Activated gamma-delta T cell treated with Interleukin-2 at 50 U/mL for 16 hours (primary cell): ENCODE data around the gene DKC1.
A peak's percentile ranks its signal among the peaks of the same experiment; 100 is the strongest.

ENCODE experiments used
- DNase-seq: peaks from one replicate; pipeline ENCODE4 v3.0.0-alpha.2; 2020

The DKC1 gene

GRCh38 chrX:154738011-154738738, 24.5 kb upstream of the DKC1 start:
- peak; percentile 30 for DNase-seq

DNA sequence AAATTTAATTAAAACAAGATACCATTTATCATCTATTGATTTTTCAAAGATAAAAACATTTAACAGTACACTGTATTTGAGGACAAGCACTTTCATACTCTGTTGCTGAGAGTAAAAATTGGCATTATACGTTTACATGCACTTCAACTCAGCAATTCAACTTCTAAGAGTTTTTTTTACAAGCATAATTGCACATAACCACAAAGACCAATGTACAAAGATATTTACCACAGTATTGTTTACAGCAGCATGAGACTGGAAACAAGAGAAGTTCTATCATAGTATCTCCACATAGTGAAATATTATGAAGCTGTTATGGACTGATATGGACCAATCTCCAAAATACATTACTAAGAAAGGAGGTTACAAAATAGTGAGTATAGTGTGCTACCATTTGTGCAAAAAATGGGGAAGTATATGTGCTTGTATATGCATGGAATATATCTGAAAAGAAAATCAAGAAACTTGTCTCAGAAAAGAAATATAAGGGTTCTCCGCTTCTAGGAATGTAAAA, 22.7 kb upstream of the DKC1 start:
- no peak for DNase-seq

DNA sequence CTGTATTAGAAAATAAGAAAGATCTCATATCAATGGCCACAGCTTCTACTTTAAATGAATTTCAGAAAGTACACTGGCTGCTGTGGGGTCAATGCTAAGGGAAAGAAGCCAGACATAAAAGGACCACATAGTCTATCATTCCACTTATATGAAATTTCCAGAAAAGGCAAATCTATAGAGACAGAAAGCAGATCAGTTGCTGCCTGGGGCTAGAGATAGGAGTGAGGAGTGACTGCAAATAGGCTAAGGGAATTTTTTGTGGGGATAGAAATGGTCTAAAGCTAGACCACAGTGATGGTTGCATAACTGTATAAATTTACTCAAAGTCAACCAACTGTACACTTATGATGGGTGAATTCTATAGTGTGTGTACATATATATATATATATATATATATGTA, 20.1 kb upstream of the DKC1 start:
- no peak for DNase-seq

GRCh38 chrX:154748712-154749339, 13.8 kb upstream of the DKC1 start:
- peak; percentile 24 for DNase-seq

- no peak for DNase-seq
Observed at GRCh38 chrX:154749856-154750255, 12.8 kb upstream of the DKC1 start.

DNA sequence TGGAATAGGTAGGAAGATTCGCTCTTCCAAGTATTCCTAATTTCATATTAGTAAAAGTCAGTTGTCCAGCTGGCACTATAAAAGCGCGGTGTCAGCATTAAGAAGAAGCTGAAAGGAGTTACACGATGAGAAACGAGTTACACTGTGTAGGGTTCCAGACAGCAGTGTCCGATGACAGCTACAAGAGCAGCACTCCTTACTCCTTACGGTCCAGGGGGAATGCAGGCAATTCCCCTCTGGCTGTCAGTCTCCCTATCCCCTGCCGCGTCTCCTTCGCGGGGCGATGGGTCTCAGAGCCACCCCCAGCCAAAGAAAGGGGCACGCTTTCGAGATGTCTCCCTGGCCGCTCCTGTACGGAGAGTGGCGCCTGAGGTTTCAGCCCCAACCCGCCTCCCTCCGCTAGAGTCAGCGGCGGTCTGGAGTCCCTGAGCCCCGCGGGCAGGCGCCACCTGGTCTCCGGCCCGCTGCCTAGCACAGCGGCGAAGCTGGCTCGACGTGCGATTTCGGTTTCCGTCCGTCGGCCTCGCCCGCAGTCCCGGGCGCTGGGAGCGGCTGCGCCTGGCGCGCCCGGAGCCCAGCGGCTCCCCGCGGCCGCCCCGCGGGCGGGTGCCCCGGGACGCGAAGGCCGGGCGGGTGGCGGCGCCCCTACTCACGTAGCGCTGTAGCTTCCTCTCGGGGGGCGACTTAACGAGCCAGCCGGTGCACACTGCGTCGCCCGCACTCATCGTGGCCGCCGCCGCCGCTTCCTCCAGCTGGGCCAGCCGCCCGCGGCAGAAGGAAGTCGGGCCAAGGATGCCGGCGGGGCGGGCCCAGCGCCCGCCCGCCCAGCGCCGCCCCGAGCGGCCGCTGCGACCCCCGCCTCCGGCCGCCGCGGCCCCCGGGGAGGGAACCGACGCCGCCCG, 12.1 kb upstream of the DKC1 start, which contains the start of gene GAB3:
GAB3 (minus strand) TSS at position 777 of the 902 bp plus-strand sequence; CDS start at position 725, 52 bp downstream.
- peak; percentile 36 for DNase-seq

- DNase-seq = no peak
Observed at GRCh38 chrX:154751203-154751668, 11.4 kb upstream of the DKC1 start.

DNA sequence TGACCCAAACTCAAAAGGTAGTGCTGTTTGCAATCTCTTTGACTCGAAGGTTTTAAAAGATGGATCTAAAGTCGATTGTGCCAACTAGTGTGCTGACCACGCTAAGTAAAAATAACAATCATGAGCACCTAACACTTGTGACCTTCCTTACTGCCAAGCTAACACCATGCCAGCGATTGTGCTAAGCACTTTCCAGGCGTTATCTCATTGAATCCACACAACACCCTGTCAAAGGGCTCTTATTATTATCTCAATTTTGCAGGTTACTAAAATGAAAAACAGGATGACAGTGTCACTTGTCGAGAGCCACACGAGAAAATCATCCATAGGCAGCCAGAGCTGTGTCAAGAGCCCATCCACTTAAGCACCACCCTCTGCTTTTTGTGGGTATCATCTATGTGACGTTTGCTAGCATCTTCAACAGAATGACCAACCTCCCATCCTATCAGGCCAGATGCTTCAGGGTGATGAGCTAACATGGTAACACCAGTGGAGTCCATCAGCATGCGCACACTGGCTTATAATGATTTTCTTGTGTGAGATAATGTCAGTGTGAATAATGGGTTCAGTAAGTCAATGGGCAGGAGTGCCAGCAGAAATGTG, 10.9 kb upstream of the DKC1 start:
- no peak for DNase-seq

GRCh38 chrX:154758696-154759095, 4.0 kb upstream of the DKC1 start:
- no peak for DNase-seq

DNA sequence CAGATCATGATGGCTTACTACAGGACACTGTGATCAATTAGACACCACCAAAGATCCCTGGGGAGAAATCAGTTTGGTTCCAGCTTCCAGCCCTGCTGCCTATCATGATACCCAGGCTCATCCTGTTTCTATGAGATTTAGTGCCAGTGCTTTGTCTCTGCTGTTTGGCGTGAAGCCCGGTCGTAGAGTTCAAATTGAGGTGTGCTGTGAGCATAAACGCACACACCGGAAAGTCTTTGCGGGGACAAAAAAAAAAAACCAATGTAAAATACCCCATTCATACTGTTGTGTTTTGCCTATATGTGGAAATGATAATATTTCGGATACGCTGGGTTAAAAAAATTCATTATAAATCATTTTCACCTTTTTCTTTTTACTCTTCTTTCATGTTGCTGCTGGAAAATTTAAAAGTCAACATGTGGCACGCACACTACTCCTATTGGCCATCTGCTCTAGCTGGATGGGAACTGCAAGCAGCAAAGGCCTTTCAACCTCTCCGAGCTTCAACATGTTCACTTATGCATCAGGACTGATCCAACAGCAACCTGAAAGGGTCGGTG, 607 bp upstream of the DKC1 start:
- DNase-seq = no peak

- no peak for DNase-seq
Observed at GRCh38 chrX:154774622-154775021, 12.0 kb downstream of the DKC1 start.

DNA sequence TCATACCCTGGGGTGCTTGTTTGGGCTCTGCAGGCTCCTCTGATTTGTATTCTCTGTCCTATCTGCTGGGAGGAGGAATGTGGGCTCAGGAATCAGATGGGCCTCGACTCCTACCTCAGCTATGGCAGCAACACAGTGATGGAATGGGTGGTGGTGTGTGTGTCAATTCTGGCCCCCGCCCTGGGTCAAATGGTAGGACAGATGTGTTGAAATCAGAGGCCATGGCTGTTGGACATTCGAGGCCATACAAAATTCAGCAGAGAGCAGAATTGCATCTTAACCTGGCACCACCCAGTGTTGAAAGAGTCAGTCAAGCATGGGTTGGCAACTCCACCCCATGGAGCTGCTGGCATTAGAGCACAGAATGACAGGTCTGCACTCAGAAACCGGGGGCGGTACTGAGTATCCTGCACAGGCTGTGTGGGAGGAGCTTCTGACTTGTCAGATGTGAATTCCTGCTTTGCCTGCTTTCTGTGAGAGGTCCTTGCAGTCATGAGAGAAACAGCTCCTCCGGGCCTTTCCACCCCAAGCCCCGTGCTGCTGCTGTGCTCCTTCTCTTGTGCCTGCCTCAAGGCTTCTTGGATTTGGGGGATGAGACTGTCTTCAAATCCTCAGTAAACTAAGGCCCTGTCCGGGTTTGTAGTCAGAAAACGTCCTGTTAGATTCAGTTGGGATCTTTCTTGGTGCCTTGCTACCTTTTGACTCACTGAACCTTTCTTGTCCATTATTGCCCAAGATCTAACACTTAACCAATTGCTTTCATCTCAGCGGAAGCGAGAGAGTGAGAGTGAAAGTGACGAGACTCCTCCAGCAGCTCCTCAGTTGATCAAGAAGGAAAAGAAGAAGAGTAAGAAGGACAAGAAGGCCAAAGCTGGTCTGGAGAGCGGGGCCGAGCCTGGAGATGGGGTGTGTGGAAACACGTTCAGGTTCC, 13.0 kb downstream of the DKC1 start:
- DNase-seq = no peak

DNA sequence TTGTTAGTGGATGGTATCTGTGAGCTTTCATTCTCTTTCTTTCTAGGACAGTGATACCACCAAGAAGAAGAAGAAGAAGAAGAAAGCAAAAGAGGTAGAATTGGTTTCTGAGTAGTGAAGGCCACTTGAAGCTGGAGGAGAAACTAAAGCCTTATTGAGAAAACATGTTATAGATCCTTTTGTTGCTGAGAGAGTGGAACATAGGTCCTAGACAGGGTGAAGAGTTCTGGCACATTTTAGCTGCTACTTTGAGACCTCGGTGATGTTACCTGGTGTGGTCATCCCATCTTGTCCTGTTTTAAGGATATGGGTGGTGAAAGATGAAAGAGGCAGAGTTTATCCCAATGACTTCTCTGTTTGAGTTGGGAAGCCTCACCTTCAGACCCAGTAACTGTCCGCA, 14.1 kb downstream of the DKC1 start:
- DNase-seq = no peak

GRCh38 chrX:154779261-154779660, 16.6 kb downstream of the DKC1 start:
- no peak for DNase-seq

- DNase-seq = no peak
Observed at GRCh38 chrX:154780968-154781367, 18.3 kb downstream of the DKC1 start.

DNA sequence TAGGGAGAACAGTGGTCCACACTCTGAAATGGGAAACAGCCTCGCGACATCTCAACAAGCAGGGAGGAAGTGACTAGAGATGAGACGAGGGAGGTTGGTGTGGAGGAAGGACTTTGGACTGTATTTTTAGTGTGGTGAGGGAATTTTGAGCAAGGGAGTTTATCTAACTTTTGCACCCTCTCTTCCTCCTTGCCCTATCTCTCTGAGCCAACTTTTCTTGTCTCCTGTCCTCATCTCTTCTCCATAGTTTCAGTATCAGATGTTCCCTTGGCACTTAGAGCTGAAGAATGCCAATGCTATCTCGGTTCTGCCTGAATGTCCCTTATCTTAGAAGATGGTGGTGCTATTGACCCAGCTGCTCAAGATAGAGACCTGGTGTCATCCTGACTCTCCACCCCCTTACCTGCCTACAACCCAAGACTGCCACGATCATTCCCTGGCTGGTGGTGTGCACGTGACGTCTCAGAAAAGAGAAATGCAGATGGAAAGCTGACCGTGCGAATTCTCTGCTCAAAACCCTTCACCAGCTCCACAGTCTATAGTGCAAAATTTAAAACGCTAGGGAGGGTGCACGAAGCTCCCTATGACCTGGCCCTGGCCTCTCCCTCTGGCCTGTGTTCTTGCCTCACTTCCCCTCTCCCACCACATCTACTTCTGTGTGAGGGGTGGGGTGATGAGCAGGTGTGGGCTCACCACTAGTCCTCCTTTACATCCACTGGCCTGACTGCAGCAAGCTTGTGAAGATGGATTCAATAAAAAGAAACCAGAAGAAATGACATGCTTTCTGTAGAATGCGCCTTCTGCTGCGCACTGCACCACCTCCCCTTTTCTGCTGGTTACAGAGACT, 21.7 kb downstream of the DKC1 start:
- DNase-seq = no peak

DNA sequence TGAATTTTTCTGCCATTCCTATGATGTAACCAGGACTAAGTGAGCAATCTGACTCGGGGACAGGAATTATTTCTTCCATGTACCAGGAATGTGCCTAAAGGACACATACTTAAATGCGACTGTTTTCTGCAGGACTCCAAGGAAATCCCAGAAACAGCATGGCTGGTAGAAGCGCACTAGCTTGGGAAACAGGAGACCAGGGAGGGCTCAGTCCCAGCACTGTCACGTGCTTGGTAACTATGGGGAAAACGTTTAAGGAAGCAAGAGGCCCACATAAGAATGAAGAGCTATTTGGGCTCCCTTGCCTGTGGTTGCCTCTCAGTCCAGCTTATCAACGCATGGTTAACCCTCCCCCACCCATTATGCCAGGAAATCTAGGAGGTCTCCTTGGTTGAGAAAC, 23.1 kb downstream of the DKC1 start:
- no peak for DNase-seq

- no peak for DNase-seq
Observed at GRCh38 chrX:154791467-154791866, 28.8 kb downstream of the DKC1 start.

DNA sequence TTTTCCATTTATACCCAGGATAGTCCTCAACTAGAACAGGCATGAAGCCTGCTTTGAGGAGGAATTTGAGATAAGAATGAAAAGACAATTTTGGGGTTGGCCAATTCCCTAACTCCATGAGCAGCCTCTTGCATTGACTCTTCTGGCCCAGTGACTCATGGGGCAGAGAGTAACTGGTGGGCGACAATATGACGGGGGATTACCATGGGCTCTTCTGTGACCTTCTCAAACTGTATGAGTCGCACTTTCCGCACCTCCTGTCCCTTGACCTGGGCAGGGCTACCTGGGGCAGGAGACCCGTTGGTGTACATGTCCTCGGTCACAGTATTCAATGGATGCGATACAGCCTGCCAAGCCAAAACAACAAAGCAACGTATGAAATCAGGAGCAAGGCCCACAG, 29.3 kb downstream of the DKC1 start:
- DNase-seq = no peak

DNA sequence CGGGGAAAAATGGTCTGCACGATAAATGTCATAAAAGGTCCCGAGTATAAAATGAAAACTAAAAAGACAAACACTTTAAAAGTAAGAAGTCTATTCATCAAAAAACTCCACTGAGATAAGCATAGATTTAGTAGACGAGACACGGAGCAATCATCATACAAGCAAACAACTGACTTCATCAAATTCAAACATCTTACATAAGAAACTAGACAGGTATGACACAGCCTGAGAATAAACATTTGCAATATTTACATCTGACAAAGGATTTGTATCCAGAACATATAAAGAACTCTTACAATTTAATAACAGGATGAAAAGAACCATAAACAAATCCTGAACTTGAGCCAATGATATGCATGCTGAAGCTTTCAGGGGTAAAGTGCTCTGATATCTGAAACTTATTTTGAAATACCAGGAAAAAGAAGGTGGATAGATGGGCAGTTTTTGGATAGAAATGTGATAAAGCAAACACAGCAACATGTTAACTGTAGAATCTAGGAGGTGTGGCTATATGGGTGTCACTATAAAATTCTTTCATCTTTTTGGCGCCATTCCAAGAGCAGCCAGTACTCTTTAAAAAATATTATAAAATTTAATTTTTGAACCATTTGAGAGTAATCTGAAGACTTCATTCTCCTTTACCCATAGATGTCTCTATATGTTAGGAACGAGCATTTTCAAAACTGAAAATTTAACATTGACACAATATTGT, 30.6 kb downstream of the DKC1 start:
- no peak for DNase-seq
